ENCODE measurements around the gene FOXC1.

- TF ChIP-seq CTCF (IDR thresholded peaks at IDR 0.05; ENCODE audit: insufficient read depth, low read depth, low read length) (no peak), EZH2 (IDR thresholded peaks at IDR 0.05; ENCODE audit: insufficient read depth, low read length) (no peak)
Measured at GRCh38 chr6:1581120-1581991, 28.4 kb upstream of the FOXC1 start.
